GM19372 (cell line): ENCODE results near the gene CA14.
A peak's percentile ranks its signal among the peaks of the same experiment; 100 is the strongest.
"Not testable (repeated sequence)": the region's sequence is repeated elsewhere in the genome, so short reads cannot be mapped to it uniquely, and the experiment has no call there.

ENCODE experiments used
- ATAC-seq: cut with Tn5 transposase; IDR thresholded peaks from one replicate; pipeline ENCODE4 v1.9.1; 2021; ENCODE audit warnings: mild to moderate bottlenecking, low read depth, moderate library complexity; ENCODE audit not compliant: unreplicated experiment

Gene CA14

DNA sequence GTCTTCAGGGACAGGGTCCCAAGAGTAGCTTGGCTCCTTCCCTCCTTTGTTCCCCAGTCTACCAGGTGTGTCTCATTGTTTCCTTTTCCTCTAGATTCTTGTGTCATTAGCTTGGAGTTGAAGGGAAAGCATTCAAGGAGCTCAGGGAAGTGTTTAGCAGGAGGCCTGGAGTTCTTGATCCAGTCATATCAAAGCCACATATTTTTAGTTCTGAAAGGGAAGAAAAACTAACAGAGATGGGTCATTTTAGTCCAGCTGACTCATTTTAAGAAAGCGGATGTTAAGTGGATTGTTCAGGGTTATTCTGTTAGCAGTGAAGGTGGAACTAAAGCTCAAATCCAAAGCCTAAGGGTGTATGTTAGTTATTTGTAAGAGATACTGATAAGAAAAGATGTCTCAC lies 15.7 kb downstream of the CA14 start:
- ATAC-seq, result no peak

DNA sequence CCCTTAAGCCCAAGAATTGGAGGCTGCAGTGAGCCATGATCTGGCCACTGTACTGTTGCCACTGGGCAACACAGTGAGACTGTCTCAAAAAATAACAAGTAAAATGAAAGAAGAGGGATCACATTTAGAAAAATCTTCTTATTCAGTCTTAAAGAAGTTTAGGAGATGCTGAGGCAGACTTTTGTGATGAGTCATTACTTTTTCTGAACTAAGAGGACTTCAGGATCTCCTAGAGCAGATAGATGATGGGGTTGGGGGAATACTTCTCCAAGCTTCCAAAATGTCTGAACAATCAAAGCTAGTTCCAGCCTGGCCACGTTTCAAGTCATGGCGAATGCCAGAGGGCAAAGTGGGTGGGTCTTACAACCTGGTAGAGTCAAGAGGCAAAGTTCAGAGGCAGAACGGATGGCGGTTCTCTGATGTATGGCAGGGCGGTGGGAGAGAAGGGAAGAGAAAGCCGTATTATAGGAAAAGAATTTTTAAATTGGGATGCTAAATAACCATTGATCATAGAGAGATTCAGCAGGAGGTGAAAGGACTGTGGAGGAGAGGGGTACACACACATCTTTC lies 22.6 kb downstream of the CA14 start:
- ATAC-seq, result no peak

DNA sequence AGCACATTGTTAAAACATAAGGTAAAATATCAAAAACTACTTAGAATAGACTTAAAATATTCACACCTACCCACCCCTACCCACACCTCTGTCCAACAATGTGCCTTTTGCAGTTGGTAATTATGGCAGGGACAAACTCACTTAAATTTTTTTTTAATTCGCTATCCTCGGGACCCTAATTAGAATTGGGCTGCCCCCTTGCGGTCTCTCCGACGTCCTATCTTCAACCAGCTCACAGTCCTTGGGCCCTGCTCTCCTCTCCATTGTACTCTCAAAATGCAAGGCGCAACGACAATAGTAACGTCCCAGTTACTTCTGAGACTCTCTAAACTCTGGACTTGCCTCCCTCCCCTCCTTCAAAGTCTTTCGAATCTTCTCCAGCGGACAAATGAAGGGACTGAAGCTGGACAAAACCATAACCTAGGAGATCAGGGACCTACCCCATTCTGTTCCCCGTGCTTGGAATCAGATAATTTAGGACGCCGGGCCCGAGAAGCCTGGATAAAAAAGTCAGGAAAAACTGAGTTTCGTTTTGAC lies 23.7 kb downstream of the CA14 start:
- ATAC-seq, result no peak

DNA sequence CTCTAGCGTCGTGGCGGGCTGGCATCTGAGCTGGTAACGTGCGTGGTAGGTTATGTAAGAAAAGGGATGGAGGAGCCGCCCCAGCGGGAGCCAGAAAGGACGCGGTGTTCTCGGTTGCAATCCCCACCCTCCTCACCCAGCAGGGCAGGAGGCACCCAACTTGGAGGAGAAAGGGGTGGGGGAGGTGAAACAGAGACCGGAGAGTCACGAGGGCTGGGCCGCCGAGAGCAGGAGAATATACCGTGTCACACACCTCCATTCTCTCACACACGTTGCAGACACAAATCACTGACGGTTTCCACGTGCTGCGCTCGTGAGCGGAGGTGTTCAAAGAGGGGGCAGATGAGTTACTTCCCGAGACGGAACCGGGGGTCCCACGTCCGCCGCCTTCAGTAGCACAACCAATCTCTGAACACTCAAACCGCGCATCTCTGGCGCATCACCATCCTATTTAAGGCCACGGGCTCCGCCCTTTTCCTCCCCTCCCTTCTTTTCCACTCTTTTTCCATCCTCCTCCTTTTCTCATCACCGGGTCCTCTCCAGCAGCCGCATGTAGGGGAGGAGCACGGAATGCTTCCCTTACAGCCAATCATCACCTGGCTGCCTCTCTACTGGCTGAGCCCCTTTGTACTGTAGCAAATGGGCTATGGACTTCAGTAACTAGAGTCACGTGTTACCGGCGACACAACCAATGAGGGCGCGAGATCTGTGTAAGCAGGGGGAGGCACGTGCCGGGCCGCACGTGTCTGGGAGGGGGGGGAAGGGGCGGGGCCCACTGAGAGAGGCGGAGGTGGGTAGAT lies 24.4 kb downstream of the CA14 start, which contains the start of gene CIART:
Gene CIART (plus strand): TSS at position 797 of the 800 bp plus-strand sequence. CDS start 714 bp downstream, outside the sequence.
- no peak for ATAC-seq

DNA sequence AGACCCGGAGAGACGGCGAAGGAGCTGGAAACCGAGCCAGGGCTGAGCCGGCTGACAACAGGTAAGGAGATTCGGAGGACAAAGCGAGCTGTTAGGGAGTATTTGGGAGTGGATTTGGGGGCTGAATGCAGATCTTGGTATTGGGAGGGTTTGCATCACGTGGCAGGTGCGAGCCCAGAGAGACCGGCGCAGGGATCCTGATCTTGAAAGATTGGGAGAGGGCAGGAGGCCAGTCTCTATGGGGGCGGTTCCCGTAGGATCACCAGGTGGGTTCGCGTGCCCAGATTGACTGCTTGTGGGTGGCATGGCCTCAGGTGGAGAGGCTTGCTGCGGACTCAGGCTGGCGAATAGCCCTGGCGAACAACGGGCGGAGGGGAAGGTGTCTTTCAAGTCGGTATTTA lies 25.0 kb downstream of the CA14 start:
- ATAC-seq, result no peak

DNA sequence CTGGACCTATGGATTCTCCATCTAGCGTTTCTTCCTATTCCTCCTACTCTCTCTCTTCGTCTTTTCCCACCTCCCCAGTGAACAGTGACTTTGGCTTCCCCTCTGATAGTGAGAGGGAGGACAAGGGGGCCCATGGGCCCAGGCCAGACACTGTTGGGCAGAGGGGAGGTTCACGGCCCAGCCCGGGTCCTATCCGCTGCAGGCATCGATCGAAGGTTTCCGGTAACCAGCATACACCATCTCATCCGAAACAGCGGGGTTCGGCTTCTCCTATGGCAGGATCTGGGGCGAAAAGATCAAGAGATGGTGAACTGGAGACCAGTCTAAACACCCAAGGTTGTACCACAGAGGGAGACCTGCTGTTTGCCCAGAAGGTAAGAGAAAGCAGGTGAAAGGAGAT lies 25.7 kb downstream of the CA14 start:
- ATAC-seq, result no peak

DNA sequence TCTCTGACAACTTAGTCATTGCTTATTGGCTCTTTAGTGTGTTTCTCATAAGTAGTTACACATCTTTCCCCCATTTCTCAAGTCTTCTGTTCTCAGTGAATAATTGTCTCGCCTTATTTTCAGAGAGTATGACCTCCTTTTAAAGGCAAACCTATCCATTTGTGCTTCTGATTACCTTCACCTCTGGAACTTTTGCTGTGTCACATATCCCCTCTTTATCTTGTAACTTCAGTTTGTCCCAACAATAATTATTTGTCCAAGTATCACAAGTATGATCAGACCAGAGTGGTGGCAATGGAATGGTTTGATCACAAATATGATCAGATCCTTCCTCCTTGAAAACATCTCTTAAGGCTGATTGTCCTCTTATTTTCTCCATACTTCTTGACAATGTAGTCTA lies 30.8 kb downstream of the CA14 start:
- ATAC-seq, result no peak

DNA sequence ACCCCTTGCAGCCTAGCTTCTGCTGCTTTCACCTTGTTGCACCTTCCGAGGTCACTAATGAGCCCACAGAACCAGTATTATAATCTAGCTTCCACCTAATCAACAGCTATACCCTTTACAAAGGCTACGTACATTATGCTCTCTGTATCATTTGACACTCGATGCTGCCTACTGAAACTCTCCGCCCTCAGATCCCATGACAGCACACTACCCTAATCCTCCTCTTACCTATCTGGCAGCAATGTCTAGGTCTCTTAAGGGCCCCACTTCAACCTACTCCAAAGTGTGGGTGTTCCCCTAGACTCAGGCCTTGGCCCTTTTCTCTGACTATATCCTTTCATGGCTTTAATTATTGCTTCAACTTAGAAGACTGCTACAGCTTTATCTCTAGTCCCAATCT lies 31.2 kb downstream of the CA14 start:
- no peak for ATAC-seq

DNA sequence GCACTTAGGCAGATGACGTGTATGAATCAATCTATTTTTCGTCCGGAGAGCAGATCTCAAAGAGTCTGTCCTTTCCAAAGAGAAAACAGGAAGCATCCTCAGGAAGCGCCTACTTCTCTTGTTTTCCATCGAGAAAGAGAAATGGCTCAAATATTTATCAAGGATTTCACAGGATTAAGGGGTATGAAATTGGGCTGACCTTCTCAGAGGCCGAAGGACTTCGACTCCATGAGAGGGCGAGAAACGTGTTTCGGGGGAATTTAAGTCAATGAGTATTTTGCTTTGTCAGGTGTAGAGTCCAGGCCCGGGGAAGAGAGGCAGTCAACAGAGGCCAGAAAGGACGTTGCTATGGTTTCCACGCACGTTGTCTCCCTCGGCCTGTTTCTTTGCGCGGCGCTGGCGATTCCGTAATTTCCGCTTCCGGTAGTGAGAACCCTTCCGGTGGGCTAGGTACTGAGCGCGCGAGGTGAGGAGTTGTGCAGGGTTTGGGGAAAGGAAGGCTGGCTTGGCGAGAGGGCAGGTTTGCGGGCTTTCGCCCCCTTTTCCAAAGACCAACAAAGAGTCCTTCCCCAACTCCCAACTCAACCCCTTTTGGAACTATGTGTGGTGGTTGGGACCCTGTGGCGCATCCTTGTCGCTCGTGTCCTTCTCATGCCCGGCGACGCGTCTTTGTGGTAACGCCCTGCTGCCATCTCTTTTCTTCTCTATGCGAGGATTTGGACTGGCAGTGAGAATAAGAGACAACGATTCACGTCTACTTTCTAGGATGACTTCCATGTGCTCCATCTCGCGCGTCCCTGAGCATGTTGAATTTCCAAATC lies 36.1 kb downstream of the CA14 start, which contains the start of gene MRPS21:
Gene MRPS21 (plus strand): TSS at position 429 of the 821 bp plus-strand sequence. CDS start 506 bp downstream, outside the sequence.
- ATAC-seq, result peak; percentile 99

DNA sequence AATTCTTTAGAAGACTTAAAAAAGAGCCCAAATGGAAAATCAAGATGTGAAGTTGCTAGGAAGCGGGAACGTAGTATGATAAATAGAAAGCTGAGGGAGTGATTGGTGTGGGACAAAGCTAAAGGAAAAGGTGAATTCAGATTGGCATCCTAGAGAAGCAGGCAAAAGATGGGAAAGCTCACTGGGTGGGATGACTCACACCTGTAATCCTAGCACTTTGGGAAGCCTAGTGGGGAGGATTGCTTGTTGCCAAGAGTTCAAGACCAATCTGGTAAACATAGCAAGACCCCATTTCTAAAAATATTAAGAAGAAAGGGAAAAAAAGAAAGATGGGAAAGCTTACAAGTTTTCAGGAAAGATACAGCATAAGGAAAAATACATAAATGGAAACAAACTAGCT lies 37.9 kb downstream of the CA14 start:
- ATAC-seq, result no peak

DNA sequence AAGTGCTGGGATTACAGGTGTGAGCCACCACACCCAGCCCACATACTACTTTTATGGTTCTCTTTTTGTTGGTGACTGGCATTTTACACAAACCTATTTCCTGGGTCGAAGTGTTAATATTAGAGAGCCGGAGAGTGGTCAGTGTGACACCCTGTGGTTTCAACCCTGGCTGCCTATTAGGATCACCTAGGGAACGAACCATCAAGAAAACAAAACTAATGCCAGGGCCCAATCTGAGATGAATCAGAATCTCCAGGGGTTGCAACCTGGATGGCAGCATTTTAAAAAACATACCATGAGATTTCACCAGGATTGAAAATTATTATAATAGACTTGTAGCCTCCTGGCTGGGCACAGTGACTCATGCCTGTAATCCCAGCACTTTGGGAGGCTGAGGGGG lies 42.1 kb downstream of the CA14 start:
- ATAC-seq, result no peak

DNA sequence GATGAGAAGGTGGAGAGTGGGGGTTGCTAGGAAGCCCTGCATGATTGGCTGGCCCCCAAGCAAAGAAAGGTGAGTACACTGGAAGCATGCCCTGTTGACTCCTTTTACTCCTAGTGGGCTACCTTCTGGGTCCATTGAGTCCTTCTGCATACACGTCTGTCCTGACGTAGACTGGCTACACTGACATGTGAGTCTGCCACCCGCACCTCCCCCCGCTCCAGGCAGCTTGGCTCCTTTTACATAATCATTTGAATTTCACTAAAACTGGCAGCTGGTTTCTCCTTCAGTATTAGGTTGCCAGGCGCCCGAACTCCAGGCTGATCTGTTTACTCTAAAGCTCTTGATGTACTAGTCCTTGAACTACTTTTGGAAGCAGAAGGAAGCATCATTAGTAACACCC lies 44.8 kb downstream of the CA14 start:
- ATAC-seq, result no peak

DNA sequence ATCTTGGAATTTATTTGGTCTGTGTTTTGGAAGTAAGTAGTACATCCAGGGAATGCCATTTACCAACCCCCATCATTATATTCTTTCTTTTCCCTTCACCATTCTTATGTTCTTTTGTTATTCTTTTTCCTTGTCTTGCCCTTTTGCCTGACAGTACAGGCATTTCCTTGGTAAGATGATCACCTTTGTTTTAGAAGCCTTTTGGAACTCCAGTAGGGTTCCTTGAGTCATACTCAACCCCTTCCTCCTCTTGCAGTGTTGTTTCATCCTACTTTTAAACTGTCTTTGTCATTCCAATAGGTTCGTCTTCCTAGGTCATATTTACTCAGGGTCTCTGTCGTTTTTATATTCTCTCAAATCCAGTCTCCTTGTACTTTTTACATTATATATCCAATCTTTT lies 45.3 kb downstream of the CA14 start:
- no peak for ATAC-seq

DNA sequence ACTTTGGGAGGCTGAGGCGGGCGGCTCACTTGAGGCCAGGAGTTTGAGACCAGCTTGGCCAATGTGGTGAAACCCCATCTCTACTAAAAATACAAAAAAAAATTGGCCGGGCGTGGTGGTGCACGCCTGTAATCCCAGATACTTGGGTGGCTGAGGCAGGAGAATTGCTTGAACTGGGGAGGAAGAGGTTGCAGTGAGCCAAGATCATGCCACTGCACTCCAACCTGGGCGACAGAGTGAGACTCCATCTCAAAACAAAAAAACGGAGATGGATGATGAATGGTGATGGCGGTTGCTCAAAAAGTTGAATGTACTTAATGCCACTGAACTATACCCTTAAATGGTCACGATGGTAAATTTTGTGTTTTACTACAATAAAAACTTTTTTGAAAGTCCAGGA lies 51.0 kb downstream of the CA14 start:
- ATAC-seq, result not testable (repeated sequence)

DNA sequence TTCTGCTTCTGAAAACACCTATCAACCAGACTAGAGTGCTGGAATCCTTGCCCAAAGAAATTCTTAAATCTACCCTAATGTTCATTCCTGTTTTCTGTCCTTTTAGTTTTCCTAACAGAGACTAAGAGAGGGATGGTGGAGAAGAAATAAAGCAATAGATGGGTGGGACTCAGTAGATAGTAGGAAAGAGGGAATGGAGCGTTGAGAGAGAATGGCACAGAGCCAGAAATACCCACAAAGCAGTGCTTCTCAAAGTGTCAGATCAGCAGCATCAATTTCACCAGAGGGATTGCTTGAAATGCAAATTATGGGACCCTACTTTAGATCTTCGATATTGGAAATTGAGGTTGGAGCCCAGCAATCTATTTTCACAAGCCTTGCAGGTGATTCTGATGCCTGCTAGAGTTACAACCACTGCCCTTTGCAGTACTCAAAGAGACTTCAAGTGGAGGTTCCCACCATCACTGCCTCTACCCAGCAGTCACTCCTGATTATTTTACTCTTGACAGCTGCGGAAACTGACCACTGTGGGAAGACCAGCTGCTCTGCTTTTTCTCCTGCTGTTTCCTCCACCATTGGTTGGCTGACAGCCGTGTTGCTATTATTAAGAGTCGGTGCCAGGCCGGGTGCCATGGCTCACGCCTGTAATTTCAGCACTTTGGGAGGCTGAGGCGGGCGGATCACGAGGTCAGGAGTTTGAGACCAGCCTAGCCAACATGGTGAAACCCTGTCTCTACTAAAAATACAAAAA lies 52.4 kb downstream of the CA14 start:
- no peak for ATAC-seq

DNA sequence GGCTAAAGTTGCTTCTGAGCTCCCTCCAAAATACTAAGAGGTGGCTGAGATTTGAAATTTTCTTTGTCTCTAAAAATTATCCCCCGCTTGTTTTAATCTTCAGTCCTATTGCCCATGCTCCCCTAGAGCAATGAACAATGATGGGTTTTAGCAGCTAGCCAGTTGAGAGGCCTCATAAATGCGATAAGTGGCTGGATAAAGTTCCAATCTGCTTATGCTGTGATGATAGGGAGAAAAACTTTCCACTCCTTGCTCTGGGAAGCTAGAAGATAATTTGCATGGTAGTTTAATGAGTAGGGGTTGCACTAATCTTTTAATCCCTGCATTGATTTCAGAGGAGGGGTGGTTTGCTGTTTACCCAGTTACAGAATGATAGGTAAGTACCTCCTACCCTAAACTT lies 54.2 kb downstream of the CA14 start:
- no peak for ATAC-seq
